GM23338 (cell line): ENCODE data around the gene MYO7B. TPM values are rescaled to one million over a fixed set of nuclear protein-coding genes. Genes with fewer than 3 reads are reported as not detected.
A peak's percentile ranks its signal among the peaks of the same experiment; 100 is the strongest.

ENCODE experiments used
- ATAC-seq: fragments of 200-7000 bp; cut with Tn5 transposase; 3 replicates; pipeline ENCODE4 v1.9.1; 2020
- DNase-seq: peaks from one replicate; pipeline ENCODE4 v3.0.0-alpha.2; 2015; ENCODE audit warnings: low spot score
- H2AFZ ChIP-seq: fragments of 200-600 bp; sonication (generic); 2 replicates; pipeline ENCODE4 v1.8.0; 2016; ENCODE audit warnings: antibody characterized with exemption, mild to moderate bottlenecking, moderate library complexity
- H3F3A ChIP-seq: fragments of 200-600 bp; sonication (generic); replicated peaks from 2 replicates; pipeline ENCODE4 v1.8.0; 2017; ENCODE audit warnings: antibody characterized with exemption, mixed run types, low read depth
- H3K27ac ChIP-seq: fragments of 200-600 bp; sonication (generic); 2 replicates; pipeline ENCODE4 v1.6.1; 2016; ENCODE audit warnings: low read depth
- H3K27me3 ChIP-seq: fragments of 200-600 bp; sonication (generic); 2 replicates; pipeline ENCODE4 v1.8.0; 2016; ENCODE audit warnings: mild to moderate bottlenecking, mixed run types, moderate library complexity; ENCODE audit not compliant: insufficient read depth
- H3K36me3 ChIP-seq: fragments of 200-600 bp; sonication (generic); 2 replicates; pipeline ENCODE4 v1.8.0; 2016; ENCODE audit warnings: mild to moderate bottlenecking; ENCODE audit not compliant: insufficient read depth
- H3K4me1 ChIP-seq: fragments of 200-600 bp; sonication (generic); 2 replicates; pipeline ENCODE4 v1.8.0; 2016; ENCODE audit warnings: mild to moderate bottlenecking, moderate library complexity; ENCODE audit not compliant: insufficient read depth
- H3K4me2 ChIP-seq: fragments of 200-600 bp; sonication (generic); 2 replicates; pipeline ENCODE4 v1.7.1; 2017; ENCODE audit warnings: mixed run types
- H3K4me3 ChIP-seq: fragments of 200-600 bp; sonication (generic); 2 replicates; pipeline ENCODE4 v1.6.1; 2016; ENCODE audit warnings: mixed run types
- H3K79me2 ChIP-seq: fragments of 200-600 bp; sonication (generic); replicated peaks from 2 replicates; pipeline ENCODE4 v1.8.0; 2017; ENCODE audit warnings: mild to moderate bottlenecking; ENCODE audit not compliant: insufficient read depth
- H3K9me2 ChIP-seq: fragments of 200-600 bp; sonication (generic); 2 replicates; pipeline ENCODE4 v1.8.0; 2017; ENCODE audit not compliant: insufficient read depth
- H4K20me1 ChIP-seq: fragments of 200-600 bp; sonication (generic); replicated peaks from 2 replicates; pipeline ENCODE4 v1.8.0; 2017; ENCODE audit warnings: mild to moderate bottlenecking; ENCODE audit not compliant: insufficient read depth
- H3K27ac Mint-ChIP-seq: 2 replicates; pipeline ENCODE4 v1.8.0; 2020; ENCODE audit warnings: inconsistent platforms, mild to moderate bottlenecking, moderate library complexity, mixed read lengths
- H3K27me3 Mint-ChIP-seq: 3 replicates; pipeline ENCODE4 v1.8.0; 2022; ENCODE audit warnings: low read depth, mild to moderate bottlenecking, moderate library complexity, mixed read lengths, inconsistent platforms; ENCODE audit not compliant: insufficient read depth, poor library complexity
- H3K36me3 Mint-ChIP-seq: 3 replicates; pipeline ENCODE4 v1.8.0; 2021; ENCODE audit warnings: low read depth, mild to moderate bottlenecking, inconsistent platforms, moderate library complexity, mixed read lengths
- H3K4me1 Mint-ChIP-seq: 3 replicates; pipeline ENCODE4 v1.8.0; 2020; ENCODE audit warnings: mild to moderate bottlenecking, inconsistent platforms, mixed read lengths
- H3K4me3 Mint-ChIP-seq: 3 replicates; pipeline ENCODE4 v1.8.0; 2021; ENCODE audit warnings: moderate library complexity, mild to moderate bottlenecking, inconsistent platforms, mixed read lengths
- H3K9me3 Mint-ChIP-seq: 3 replicates; pipeline ENCODE4 v1.8.0; 2020; ENCODE audit warnings: moderate library complexity, mild to moderate bottlenecking, inconsistent platforms, mixed read lengths
- EZH2 ChIP-seq: fragments of 200-600 bp; sonication (generic); IDR thresholded peaks from one replicate; pipeline ENCODE4 v1.8.0; 2017; ENCODE audit warnings: antibody characterized with exemption, mild to moderate bottlenecking, low read depth; ENCODE audit not compliant: unreplicated experiment
- EZH2phosphoT487 ChIP-seq: fragments of 200-600 bp; sonication (generic); IDR thresholded peaks from one replicate; pipeline ENCODE4 v1.8.1; 2018; ENCODE audit warnings: antibody characterized with exemption; ENCODE audit not compliant: unreplicated experiment
- POLR2AphosphoS5 ChIP-seq: IDR thresholded peaks from 2 replicates; pipeline ENCODE4 v1.6.1; 2016; ENCODE audit warnings: antibody characterized with exemption, low read depth
- STAT1 ChIP-seq: IDR thresholded peaks from one replicate; pipeline ENCODE4 v1.6.1; 2016; ENCODE audit warnings: antibody characterized with exemption; ENCODE audit not compliant: unreplicated experiment
- polyA plus RNA-seq: library from polyadenylated mRNA; unstranded; fragments of >200 nt; fragmentation: Nextera tagmentation; extraction: Ambion mirVana; gene quantifications from 2 replicates; pipeline ENCODE4 v1.2.1, GENCODE V29; 2016
- total RNA-seq: library from RNA; depleted of rRNA; stranded (reverse); fragments of >200 nt; shearing (Covaris generic); gene quantifications from 2 replicates; pipeline ENCODE4 v1.2.3, GENCODE V29; 2014
- TF ChIP-seq, protein P1 (sequence below): IDR thresholded peaks from one replicate; pipeline ENCODE4 v1.6.1; 2018; ENCODE audit warnings: antibody characterized with exemption; ENCODE audit not compliant: unreplicated experiment
- TF ChIP-seq, protein P2 (sequence below), 2 experiments: fragments of 200-600 bp in 1 of 2; sonication (generic) in 1 of 2; conservative IDR thresholded peaks; 2 replicates each; pipeline versions ENCODE4 v1.5.1 to v1.6.1; 2016 to 2017; ENCODE audit warnings: antibody characterized with exemption in 2 of 2, low read depth in 2 of 2, mild to moderate bottlenecking in 2 of 2, moderate library complexity in 1 of 2
- TF ChIP-seq, protein P3 (sequence below): fragments of 250-450 bp; sonication (Bioruptor Pico); IDR thresholded peaks from 2 replicates; pipeline ENCODE4 v1.5.0; 2020; ENCODE audit warnings: mild to moderate bottlenecking, moderate library complexity
- TF ChIP-seq, protein P4 (sequence below): IDR thresholded peaks from 2 replicates; pipeline ENCODE4 v1.6.1; 2016; ENCODE audit warnings: antibody characterized with exemption

The MYO7B gene
- total and polyA plus RNA-seq, 2 experiments from 2014 or later: not detected

DNA sequence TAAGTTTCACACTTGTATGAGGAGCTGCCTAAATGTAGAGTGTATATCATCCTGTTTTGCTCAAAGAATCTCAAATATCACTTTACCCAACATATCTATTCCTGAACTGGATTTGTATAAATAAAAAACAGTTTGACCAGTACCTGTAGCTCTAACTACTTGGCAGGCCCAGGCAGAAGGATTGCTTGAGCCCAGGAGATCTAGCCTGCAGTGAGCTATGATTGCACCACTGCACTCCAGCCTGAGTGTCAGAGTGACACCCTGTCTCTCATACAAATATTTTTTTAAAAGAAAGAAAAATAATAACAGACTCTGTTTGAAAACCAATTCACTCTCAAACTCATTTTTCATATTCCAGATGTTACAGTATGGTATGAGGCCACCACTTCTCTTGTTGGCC, 147.6 kb downstream of the MYO7B start (continued):
- TF ChIP-seq, protein P1, sequence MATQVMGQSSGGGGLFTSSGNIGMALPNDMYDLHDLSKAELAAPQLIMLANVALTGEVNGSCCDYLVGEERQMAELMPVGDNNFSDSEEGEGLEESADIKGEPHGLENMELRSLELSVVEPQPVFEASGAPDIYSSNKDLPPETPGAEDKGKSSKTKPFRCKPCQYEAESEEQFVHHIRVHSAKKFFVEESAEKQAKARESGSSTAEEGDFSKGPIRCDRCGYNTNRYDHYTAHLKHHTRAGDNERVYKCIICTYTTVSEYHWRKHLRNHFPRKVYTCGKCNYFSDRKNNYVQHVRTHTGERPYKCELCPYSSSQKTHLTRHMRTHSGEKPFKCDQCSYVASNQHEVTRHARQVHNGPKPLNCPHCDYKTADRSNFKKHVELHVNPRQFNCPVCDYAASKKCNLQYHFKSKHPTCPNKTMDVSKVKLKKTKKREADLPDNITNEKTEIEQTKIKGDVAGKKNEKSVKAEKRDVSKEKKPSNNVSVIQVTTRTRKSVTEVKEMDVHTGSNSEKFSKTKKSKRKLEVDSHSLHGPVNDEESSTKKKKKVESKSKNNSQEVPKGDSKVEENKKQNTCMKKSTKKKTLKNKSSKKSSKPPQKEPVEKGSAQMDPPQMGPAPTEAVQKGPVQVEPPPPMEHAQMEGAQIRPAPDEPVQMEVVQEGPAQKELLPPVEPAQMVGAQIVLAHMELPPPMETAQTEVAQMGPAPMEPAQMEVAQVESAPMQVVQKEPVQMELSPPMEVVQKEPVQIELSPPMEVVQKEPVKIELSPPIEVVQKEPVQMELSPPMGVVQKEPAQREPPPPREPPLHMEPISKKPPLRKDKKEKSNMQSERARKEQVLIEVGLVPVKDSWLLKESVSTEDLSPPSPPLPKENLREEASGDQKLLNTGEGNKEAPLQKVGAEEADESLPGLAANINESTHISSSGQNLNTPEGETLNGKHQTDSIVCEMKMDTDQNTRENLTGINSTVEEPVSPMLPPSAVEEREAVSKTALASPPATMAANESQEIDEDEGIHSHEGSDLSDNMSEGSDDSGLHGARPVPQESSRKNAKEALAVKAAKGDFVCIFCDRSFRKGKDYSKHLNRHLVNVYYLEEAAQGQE: no peak

DNA sequence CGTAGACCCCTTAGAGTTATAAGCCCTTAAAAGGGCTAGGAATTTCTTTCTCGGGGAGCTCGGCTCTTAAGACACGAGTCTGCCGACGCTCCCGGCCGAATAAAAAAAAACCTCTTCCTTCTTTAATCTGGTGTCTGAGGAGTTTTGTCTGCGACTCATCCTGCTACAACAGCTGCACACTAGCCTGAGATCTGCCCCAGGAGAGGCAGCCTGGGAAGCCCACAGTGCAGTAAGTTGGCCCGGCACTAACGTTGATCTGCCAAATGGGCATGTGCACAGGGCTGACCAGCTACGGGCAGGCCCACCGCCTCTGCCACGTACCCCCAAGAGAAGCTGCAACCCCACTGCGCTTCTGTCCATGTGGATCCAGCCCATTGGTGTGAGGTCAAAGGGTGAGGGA, 148.3 kb downstream of the MYO7B start:
- peak overlapping the region; percentile 66; the same call in 1 of the 2 replicates for H2AFZ ChIP-seq
- H3K4me3 ChIP-seq: no peak overlapping the region
- no peak for DNase-seq
- peaks cover 2% of the 10 kb centered on the region for H3K27me3 Mint-ChIP-seq
- no peaks in the 10 kb centered on the region for H3K79me2 ChIP-seq
- H3K4me1 ChIP-seq: no peaks in the 10 kb centered on the region
- H3K36me3 Mint-ChIP-seq: no peaks in the 10 kb centered on the region
- ATAC-seq: no peak
- peaks cover 8% of the 10 kb centered on the region for H3K9me3 Mint-ChIP-seq
- no peaks in the 10 kb centered on the region for H3K36me3 ChIP-seq
- H3K4me1 Mint-ChIP-seq: peaks cover 2% of the 10 kb centered on the region; the same call in 1 of the 3 replicates
- no peak overlapping the region for H3K4me2 ChIP-seq
- H3K9me2 ChIP-seq: no peaks in the 10 kb centered on the region
- no peak overlapping the region for H3K27ac ChIP-seq
- no peaks in the 10 kb centered on the region for H4K20me1 ChIP-seq
- no peaks in the 10 kb centered on the region for H3K27me3 ChIP-seq
- no peaks in the 10 kb centered on the region for H3F3A ChIP-seq
- no peak overlapping the region for H3K27ac Mint-ChIP-seq
- no peak overlapping the region for H3K4me3 Mint-ChIP-seq
- no peak for TF ChIP-seq POLR2AphosphoS5
- no peak for TF ChIP-seq STAT1
- TF ChIP-seq, protein P2, sequence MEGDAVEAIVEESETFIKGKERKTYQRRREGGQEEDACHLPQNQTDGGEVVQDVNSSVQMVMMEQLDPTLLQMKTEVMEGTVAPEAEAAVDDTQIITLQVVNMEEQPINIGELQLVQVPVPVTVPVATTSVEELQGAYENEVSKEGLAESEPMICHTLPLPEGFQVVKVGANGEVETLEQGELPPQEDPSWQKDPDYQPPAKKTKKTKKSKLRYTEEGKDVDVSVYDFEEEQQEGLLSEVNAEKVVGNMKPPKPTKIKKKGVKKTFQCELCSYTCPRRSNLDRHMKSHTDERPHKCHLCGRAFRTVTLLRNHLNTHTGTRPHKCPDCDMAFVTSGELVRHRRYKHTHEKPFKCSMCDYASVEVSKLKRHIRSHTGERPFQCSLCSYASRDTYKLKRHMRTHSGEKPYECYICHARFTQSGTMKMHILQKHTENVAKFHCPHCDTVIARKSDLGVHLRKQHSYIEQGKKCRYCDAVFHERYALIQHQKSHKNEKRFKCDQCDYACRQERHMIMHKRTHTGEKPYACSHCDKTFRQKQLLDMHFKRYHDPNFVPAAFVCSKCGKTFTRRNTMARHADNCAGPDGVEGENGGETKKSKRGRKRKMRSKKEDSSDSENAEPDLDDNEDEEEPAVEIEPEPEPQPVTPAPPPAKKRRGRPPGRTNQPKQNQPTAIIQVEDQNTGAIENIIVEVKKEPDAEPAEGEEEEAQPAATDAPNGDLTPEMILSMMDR (conservative IDR thresholded peaks at IDR 0.05; ENCODE audit: low read depth in 2 of 2): no peak
- TF ChIP-seq, protein P3, sequence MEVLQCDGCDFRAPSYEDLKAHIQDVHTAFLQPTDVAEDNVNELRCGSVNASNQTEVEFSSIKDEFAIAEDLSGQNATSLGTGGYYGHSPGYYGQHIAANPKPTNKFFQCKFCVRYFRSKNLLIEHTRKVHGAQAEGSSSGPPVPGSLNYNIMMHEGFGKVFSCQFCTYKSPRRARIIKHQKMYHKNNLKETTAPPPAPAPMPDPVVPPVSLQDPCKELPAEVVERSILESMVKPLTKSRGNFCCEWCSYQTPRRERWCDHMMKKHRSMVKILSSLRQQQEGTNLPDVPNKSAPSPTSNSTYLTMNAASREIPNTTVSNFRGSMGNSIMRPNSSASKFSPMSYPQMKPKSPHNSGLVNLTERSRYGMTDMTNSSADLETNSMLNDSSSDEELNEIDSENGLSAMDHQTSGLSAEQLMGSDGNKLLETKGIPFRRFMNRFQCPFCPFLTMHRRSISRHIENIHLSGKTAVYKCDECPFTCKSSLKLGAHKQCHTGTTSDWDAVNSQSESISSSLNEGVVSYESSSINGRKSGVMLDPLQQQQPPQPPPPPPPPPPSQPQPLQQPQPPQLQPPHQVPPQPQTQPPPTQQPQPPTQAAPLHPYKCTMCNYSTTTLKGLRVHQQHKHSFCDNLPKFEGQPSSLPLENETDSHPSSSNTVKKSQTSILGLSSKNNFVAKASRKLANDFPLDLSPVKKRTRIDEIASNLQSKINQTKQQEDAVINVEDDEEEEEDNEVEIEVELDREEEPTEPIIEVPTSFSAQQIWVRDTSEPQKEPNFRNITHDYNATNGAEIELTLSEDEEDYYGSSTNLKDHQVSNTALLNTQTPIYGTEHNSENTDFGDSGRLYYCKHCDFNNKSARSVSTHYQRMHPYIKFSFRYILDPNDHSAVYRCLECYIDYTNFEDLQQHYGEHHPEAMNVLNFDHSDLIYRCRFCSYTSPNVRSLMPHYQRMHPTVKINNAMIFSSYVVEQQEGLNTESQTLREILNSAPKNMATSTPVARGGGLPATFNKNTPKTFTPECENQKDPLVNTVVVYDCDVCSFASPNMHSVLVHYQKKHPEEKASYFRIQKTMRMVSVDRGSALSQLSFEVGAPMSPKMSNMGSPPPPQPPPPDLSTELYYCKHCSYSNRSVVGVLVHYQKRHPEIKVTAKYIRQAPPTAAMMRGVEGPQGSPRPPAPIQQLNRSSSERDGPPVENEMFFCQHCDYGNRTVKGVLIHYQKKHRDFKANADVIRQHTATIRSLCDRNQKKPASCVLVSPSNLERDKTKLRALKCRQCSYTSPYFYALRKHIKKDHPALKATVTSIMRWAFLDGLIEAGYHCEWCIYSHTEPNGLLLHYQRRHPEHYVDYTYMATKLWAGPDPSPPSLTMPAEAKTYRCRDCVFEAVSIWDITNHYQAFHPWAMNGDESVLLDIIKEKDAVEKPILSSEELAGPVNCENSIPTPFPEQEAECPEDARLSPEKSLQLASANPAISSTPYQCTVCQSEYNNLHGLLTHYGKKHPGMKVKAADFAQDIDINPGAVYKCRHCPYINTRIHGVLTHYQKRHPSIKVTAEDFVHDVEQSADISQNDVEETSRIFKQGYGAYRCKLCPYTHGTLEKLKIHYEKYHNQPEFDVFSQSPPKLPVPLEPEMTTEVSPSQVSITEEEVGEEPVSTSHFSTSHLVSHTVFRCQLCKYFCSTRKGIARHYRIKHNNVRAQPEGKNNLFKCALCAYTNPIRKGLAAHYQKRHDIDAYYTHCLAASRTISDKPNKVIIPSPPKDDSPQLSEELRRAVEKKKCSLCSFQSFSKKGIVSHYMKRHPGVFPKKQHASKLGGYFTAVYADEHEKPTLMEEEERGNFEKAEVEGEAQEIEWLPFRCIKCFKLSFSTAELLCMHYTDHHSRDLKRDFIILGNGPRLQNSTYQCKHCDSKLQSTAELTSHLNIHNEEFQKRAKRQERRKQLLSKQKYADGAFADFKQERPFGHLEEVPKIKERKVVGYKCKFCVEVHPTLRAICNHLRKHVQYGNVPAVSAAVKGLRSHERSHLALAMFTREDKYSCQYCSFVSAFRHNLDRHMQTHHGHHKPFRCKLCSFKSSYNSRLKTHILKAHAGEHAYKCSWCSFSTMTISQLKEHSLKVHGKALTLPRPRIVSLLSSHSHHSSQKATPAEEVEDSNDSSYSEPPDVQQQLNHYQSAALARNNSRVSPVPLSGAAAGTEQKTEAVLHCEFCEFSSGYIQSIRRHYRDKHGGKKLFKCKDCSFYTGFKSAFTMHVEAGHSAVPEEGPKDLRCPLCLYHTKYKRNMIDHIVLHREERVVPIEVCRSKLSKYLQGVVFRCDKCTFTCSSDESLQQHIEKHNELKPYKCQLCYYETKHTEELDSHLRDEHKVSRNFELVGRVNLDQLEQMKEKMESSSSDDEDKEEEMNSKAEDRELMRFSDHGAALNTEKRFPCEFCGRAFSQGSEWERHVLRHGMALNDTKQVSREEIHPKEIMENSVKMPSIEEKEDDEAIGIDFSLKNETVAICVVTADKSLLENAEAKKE (CRISPR knock-in tag): no peak
- TF ChIP-seq EZH2phosphoT487: no peak
- no peak for TF ChIP-seq EZH2
- TF ChIP-seq, protein P4, sequence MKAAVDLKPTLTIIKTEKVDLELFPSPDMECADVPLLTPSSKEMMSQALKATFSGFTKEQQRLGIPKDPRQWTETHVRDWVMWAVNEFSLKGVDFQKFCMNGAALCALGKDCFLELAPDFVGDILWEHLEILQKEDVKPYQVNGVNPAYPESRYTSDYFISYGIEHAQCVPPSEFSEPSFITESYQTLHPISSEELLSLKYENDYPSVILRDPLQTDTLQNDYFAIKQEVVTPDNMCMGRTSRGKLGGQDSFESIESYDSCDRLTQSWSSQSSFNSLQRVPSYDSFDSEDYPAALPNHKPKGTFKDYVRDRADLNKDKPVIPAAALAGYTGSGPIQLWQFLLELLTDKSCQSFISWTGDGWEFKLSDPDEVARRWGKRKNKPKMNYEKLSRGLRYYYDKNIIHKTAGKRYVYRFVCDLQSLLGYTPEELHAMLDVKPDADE: no peak
- TF ChIP-seq, protein P1: no peak
